Activated CD8-positive, alpha-beta memory T cell treated with anti-CD3 and anti-CD28 coated beads, Interleukin-2, amount 50 U/mL, for 4 hours (primary cell): ENCODE measurements around the gene SPATA16.
"Not testable (repeated sequence)": the region's sequence is repeated elsewhere in the genome, so short reads cannot be mapped to it uniquely, and the experiment has no call there.

ENCODE experiments used
- DNase-seq: peaks from one replicate; pipeline ENCODE4 v3.0.0-alpha.2; 2020

The SPATA16 gene

DNA sequence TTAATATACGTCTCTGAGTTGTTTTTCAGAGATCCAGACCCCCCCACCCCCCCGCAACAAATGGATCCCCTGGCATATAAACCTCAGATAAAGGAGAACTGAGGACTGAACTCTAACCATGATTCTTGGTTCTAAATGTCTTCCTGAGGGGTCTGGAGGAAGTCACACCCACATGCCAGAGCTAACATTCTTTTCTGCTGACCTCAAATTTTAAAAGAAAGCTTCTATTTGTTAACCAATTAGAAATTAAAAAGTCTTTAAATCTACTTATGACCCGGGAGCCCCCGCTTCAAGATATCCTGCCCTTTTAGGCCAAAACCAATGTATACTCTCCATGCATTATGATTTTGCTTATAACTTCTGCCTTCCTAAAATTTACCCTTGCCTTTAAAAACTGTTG, 202.2 kb downstream of the SPATA16 start:
- DNase-seq = no peak

DNA sequence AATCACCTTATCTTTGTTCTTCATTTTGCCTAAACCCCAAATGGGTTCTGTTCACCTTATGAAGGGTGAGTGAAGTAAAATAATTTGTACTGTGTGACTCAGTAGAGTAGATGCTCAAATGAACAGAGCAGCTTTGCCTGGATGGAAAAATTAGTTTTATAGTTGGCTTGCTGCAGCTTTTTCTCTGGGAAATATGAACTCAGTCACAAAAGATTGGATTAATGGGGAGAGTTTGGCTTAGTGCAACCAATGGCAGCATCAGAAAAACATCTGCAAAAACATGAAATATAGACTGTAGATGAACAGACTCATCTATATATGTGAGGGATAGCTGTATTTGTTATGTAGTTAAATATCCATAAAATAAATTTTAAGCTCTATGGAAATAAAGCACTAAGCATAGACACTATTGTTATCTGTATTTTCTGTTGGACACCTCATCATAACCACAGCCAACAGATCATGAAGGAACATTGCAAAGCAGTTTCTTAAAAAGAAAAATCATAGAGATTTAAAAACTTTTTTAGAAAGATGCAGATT, 209.2 kb downstream of the SPATA16 start:
- no peak for DNase-seq

DNA sequence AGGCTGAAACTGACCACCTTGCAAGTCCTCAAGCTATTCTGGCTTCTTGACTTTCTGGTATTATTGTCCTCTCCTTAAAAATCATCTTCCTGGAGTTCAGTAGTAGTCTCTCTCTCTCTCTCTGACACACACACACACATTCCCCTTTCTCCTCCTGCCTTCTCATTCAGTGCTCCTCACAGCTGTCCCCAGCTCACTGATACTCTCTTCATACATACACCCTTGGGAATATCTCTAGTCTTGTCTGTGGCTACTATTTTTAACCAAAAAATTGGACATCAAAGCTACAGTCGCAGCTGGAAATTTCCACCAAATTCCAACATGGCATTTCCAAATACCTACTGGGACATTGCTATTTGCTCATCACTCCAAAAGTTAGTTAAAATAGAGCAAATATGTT, 211.6 kb downstream of the SPATA16 start:
- no peak for DNase-seq

DNA sequence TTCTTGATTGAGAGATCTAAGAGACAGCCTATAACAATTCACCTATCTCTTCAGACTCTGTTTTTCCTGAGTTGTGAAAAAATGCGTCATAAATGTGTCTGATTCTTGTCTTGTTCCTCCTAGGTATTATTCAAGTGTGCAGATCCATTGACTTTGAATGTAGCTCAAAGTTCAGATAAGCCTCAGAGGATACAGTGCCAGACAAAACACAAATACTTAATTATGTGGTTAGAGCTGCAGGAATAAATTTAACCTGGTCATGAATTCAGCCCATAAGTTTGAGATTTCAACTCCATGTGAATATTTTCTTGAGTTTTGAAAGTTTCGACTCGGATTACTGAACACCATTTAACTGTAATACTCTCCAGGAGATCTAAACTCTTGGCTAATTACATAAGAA, 216.5 kb downstream of the SPATA16 start:
- DNase-seq = no peak

DNA sequence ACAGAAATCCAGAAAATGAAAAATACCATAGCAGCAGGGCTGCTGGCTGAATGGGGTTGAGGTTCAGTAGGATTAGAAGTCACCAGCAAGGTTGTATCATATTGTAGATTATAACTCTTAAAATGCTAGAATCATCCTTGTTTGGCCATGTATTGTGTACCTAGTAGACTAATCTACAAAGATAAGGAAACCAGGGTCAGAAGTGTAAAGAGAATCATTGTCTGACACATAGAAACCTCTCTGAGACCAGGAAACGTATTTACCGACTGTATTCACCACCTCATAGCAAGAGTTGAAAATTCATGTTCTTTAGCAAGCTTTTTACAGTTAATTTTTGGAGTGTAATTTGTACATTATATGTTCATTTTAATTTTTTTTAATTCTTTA, 221.7 kb downstream of the SPATA16 start:
- DNase-seq = no peak

- no peak for DNase-seq
Measured at GRCh38 chr3:172918568-172919296, 222.3 kb downstream of the SPATA16 start.

DNA sequence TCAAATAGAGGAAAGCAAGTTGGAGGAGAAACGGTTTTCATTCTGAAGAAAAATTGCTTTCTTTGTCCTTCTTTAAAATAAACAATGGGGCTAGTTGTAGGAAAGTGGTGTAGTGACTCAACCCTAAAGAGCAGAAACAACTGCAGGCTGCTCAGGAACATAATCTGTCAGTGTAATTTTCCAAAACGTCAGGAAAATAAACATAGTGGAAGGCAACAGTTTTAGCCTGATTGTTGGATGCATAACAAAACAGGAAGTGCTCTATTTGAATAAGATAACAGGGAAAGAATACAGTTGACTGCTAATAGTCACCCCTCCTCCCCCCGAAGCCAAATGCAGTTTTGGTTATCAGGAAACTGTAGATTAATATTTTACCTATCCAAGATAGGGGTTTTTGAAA, 222.9 kb downstream of the SPATA16 start:
- no peak for DNase-seq

DNA sequence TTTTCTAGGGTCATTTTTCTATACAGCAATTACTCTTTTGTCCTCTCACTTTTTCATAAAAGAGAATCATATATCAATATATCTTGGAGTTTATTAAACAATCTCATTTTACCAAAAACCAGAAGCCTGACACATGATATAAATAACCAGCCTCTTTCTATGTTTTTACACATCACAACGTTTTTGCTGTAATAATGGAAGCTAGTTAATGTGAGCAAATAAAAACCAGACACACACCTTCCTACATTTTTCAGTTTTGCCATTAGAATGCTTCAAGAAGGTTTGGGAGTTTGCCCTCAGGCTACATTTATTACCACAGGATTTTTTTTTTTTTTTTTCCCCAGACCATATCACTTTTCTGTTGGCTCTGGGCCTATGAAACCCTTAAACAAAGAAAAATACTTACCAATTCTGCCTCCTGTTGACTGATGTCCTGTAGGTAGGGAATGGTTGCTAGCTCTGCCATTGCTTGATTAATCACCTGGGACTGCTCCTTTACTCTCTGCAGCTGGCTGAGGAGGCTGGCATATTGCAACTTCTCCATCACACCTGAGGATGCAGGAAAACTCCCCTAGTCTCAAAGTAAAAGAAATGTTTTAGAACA, 225.0 kb downstream of the SPATA16 start:
- DNase-seq = no peak

- no peak for DNase-seq
Measured at GRCh38 chr3:172914854-172915253, 226.2 kb downstream of the SPATA16 start.

DNA sequence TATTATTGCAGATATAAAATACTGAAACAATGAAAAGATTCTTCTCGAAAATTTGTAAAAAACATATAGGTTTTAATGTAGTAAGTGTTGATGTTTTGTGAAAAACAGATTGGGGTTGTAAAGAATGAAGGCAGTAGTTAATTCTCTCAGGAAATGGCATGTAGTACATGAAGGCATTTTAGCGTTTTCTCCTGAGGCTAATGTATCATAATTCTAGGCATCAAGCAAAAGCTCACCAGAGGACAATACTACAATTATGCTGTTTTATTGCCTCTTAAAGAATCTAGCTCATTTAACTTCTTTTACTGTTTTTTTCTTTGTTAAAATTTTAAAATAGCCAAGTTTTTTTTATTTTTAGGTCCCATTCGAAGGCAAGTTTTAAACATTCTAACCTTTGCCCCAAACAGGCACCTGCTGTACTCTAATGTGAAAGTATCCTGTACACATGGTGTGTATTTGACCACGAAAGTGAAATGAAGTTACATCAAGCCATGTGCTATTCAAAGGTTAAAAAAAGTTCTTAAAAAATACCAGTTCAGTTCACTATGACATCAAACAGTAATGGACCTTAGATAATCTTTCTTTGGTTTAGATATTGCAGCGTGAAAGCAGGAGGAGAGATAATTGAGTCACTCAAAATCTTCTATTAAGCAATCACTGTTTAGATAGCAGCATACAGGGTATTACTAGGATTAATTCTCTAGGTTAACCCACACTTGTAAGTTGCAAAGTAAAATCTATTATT, 227.0 kb downstream of the SPATA16 start:
- DNase-seq = no peak

DNA sequence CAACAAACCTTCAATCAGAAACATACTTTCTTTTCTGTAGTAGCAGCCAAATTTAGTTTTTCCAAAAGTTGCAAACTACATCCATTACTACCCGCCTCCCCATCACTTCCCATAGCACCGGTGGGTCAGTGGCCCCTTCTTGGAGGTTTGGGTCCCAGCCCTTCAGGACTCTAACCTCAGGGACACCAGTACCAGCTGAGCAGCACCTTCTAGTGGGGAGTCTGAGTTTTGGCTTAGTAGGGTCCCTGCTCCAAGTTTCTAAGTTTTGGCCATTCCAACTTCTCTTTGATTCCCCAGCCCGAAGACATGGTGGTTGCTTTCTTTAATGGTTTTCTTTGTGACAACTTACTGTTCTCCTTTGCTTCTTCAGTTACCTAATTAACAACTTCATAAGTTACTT, 229.9 kb downstream of the SPATA16 start:
- DNase-seq = no peak

- DNase-seq = no peak
Measured at GRCh38 chr3:172908771-172909270, 232.2 kb downstream of the SPATA16 start.

DNA sequence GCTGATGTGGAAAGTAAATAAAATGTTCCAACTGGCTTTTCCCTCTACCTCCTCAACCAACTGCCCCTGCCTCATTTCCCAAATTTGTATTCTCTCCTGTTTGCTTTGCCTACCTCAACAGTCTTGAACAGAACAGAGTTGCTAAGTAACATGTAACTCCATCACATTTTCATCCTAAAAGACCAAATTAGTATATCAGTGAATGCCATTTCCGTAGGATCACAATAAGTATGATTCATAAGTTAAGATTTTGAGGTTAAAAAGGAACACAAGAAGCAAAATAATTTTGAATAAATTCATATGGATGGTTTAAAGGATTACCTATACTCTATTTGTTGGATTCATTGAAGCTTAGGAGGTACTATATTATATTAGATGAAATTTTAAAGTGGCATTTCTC, 235.6 kb downstream of the SPATA16 start:
- no peak for DNase-seq

- DNase-seq = no peak
Measured at GRCh38 chr3:172904711-172905373, 236.2 kb downstream of the SPATA16 start.

- DNase-seq = no peak
Measured at GRCh38 chr3:172903642-172904320, 237.3 kb downstream of the SPATA16 start.

DNA sequence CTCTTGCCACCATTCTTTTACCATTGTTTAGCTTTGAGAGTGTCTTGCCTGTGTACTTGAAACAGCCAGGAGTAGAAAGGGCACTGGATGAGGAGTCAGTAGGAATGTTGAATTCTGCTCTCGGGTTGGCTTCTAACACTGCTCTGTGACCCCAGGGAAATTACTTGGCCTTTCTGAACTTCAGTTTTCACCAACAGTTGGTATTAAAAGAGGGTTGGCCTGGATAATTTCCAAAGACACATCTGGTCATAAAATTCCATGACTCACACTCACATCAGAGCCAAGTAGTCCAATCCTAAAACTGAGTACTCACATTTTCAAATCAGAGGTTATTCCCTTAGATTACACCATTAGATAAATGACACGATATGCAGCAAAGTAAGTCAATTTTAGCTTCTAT, 248.9 kb downstream of the SPATA16 start:
- DNase-seq = no peak

GRCh38 chr3:172885704-172886103, 255.3 kb downstream of the SPATA16 start:
- no peak for DNase-seq

GRCh38 chr3:172882563-172882962, 258.5 kb downstream of the SPATA16 start:
- DNase-seq = no peak

DNA sequence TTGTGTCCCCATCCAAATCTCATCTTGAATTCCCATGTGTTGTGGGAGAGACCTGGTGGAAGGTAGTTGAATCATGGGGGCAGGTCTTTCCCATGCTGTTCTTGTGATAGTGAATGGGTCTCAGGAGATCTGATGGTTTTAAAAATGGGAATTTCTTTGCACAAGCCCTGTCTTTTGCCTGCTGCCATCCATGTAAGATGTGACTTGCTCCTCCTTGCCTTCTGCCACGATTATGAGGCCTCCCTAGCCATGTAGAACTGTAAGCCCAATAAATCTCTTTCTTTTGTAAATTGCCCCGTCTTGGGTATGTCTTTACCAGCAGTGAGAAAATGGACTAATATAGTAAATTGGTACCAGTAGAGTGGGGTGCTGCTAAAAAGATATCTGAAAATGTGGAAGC, 261.7 kb downstream of the SPATA16 start:
- DNase-seq = not testable (repeated sequence)

GRCh38 chr3:172877011-172877410, 264.0 kb downstream of the SPATA16 start:
- no peak for DNase-seq

GRCh38 chr3:172876297-172876696, 264.7 kb downstream of the SPATA16 start:
- DNase-seq = no peak

DNA sequence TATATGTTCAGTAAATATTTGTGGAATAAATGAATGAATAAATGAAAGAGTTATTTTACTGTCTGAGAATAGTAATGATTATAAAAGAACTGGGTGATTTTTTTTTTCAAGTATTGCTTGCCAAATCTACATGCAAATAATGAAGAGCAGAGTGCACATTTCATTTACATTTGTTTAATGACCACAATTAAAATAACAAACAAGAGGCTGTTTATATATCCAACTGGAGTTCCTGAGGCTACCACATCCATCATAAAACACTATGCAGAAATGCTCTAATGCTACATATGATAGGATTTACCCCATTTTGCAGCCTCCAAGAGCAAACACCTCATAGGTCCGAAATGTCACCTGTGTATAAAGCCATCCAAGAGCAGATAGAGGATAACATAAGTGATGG, 266.0 kb downstream of the SPATA16 start:
- DNase-seq = no peak
